Coronary artery (tissue), 2 donors: ENCODE data around the gene PRKACG.

Experiments used
- DNase-seq: peaks from one replicate; pipeline ENCODE4 v3.0.0-alpha.2; 2017; ENCODE audit warnings: low spot score
- H3K27ac ChIP-seq, 2 donors: fragments of 200-600 bp; sonication (generic); one replicate each; pipeline ENCODE4 v1.5.1; 2016 to 2019
- H3K4me3 ChIP-seq: fragments of 200-600 bp; sonication (generic); 2 replicates; pipeline ENCODE4 v1.5.1; 2016; ENCODE audit warnings: mild to moderate bottlenecking, moderate library complexity
- TF ChIP-seq, protein P1 (sequence below): fragments of 200-600 bp; sonication (generic); IDR thresholded peaks from one replicate; pipeline ENCODE4 v1.5.1; 2019; ENCODE audit warnings: antibody characterized with exemption

PRKACG gene

DNA sequence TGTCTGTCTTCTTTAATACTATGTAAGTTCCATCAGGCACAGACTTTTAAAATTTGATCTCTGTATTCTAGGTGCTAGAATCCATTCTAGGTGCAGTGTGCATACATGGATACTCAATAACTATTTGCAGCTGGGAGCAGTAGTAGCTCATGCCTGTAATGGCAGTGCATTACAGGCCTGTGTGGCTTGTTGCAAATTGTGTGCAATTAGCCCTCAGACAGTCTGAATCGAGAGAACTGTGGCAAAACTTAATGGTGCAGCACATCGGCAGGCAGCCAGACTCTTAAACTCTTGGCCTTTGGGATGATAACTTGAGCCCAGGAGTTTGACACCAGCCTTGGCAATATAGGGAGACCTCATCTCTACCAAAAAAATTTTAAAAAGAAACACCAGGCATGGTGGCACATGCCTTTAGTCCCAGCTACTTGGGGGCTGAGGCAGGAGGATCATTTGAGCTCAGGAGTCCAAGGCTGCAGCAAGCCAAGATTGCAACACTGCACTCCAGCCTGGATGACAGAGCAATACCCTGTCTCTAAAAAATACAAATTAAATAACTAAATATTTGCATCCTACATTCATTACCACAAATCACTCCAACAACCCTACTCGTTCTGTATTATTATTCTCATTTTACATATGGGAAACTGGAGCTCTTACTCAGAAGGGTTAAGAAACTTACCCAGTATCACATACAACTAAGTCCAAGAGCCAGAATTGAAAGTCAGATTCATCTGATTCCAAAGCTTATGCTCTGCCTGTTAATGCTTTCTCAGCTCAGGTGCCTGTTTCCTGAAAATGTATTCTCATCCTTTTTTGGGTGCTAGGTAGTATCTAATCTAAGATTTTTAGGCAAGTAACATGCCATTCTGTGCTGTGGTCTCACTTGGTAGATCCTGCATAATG is 30.1 kb downstream of the PRKACG start:
- no peak for DNase-seq
- no peak overlapping the region for H3K27ac ChIP-seq
- no peak overlapping the region for H3K4me3 ChIP-seq
- TF ChIP-seq, protein P1, sequence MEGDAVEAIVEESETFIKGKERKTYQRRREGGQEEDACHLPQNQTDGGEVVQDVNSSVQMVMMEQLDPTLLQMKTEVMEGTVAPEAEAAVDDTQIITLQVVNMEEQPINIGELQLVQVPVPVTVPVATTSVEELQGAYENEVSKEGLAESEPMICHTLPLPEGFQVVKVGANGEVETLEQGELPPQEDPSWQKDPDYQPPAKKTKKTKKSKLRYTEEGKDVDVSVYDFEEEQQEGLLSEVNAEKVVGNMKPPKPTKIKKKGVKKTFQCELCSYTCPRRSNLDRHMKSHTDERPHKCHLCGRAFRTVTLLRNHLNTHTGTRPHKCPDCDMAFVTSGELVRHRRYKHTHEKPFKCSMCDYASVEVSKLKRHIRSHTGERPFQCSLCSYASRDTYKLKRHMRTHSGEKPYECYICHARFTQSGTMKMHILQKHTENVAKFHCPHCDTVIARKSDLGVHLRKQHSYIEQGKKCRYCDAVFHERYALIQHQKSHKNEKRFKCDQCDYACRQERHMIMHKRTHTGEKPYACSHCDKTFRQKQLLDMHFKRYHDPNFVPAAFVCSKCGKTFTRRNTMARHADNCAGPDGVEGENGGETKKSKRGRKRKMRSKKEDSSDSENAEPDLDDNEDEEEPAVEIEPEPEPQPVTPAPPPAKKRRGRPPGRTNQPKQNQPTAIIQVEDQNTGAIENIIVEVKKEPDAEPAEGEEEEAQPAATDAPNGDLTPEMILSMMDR, result no peak

DNA sequence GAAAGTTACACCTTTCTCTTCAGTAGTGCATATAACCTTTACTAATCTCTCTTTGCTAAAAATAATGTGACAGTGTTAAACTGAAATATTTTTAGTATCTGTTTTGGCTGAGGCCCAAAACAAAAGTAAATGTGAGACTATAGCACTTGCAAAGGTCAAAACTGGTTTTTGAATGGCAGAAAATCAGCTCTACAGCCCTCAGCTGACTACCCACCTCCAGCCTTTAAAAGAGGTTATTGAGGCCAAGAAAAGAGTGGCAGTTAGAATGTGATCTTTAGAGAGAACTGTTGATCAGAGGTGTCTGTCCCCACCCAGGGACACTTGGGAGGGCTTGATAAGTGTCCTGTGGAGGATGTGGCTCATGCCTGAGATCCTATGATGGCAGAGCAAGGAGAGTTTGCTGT is 30.9 kb downstream of the PRKACG start:
- TF ChIP-seq, protein P1, result no peak
- Histone ChIP-seq H3K4me3 (no peak overlapping the region), H3K27ac (no peak overlapping the region)
- DNase-seq, result no peak

DNA sequence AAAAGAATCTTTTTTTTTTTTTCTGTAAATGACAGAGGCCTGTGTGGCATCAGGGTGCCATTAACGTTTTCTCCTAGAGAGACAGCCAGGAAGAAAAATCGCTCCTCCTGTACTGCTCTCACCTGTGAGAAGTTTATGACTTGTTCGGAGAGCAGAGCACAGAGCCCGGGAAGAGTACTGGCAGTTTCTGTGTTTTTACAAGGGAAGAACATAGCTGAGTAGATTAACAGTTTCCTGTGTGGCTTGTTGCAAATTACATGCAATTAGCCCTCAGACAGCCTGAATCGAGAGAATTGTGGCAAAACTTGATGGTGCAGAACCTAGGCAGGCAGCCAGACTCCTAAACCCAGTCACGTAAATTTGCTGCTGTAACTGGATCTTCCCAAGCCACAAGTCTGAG is 32.1 kb downstream of the PRKACG start:
- TF ChIP-seq, protein P1, result no peak
- H3K4me3 ChIP-seq, result no peak overlapping the region
- DNase-seq, result no peak
- H3K27ac ChIP-seq, result no peak overlapping the region

DNA sequence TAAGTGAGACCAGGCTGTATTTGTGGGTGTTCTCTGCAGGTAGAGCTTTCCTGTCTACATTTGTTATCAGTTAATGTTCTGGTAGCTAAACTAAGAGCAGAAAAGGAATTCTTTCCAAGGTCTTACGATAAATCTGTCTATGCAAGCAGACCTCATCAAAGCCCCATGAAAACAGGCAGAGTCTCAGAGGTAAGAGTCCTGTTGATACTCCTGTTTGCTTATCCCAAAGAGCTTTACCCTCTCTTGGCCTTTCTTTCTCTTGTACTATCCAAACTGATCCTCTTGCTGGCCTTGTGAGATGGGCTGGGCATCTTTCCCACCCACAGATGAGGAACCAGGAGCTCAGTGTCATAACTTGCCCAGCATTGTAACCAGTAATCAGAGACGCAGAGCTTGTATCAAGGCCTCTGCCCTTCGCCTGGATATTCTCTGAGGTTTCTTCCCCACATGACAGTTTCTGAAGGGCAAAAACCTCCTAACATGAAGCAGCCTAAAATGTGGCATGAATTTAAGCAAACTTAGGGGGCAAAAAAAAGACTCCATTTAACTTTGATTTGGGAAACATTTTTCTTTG is 33.5 kb downstream of the PRKACG start:
- DNase-seq, result no peak
- TF ChIP-seq, protein P1, result no peak
- Histone ChIP-seq H3K4me3 (no peak overlapping the region), H3K27ac (no peak overlapping the region)

DNA sequence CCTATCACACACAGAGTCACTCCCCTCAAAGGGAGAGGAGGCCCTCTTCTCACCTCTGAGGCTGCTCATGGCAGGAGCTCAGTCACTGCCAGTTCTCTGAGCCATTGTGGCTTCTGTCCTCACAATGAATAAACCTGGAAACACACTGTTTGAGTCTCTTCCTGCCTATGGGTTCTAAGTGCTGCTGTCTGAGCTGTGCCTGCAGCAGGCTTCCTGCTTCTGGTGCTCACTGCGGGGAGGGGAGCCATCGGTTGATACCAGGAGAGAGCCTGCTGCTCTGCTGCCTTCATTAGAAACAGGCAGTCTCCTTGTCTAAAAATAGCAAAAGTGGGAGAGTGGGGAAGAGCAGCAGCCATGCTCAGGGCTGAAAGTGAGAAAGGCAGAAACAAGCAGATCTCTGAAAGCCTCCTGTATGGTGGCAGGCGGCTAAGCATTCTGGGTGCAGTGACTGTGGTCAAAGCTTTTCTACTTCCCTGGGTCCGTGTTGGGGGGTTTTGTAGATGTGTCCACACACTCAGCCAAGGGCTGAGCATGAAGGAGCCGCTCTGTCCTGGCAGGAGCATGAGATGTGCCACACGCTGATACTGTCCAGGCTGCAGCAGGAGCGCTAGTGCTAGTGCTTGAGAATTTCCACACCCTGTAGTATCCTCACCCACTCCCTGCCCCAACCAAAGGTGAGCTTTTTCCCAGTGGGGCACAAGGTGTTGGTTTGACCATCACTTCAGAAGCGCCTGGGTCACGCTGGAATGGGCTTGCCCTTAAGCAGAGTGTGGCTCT is 34.2 kb downstream of the PRKACG start:
- DNase-seq, result no peak
- TF ChIP-seq, protein P1, result no peak
- no peak overlapping the region for H3K27ac ChIP-seq
- H3K4me3 ChIP-seq, result no peak overlapping the region

DNA sequence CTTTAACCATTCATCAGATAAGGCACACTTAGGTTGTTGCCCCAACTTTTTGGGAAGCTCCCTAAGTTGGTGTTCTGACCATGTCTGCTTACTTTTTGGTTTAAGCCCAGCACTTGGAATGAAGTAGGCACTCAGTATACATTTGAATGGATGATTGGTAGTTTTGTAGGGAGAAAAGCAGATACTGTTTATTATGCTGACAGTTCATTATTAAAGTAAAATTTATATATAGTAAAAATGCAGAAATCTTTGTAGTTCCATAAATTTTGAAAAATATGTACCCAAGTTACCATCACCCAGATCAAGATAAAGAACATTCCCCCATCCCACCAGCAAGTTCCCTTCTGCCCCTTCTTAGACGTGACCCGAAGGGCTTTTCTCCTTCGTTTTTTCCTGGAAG is 35.4 kb downstream of the PRKACG start:
- DNase-seq, result no peak
- TF ChIP-seq, protein P1, result no peak
- Histone ChIP-seq H3K4me3 (no peak overlapping the region), H3K27ac (no peak overlapping the region)
